PFSK-1 (cell line): Measurements from ENCODE around the gene TRIM31.

Experiments
- FOXP2 ChIP-seq: optimal IDR thresholded peaks from 2 replicates; pipeline ENCODE3; 2011; ENCODE audit warnings: borderline replicate concordance, control low read depth, inconsistent platforms; ENCODE audit not compliant: insufficient read depth; ENCODE audit errors: extremely low read length, extremely low read depth
- POLR2AphosphoS5 ChIP-seq: IDR thresholded peaks from 2 replicates; pipeline ENCODE4 v1.6.1; 2012; ENCODE audit warnings: low read depth, mild to moderate bottlenecking, control low read depth, low read length, moderate library complexity
- SIN3A ChIP-seq: IDR thresholded peaks from 2 replicates; pipeline ENCODE4 v1.6.1; 2012; ENCODE audit warnings: mild to moderate bottlenecking, low read length, moderate library complexity, borderline replicate concordance; ENCODE audit not compliant: insufficient read depth
- TAF1 ChIP-seq: IDR thresholded peaks from 2 replicates; pipeline ENCODE4 v1.6.1; 2012; ENCODE audit warnings: low read length, control low read depth, borderline replicate concordance; ENCODE audit not compliant: insufficient read depth
- TF ChIP-seq, protein P1 (sequence below), 2 experiments: IDR thresholded peaks; 2 replicates each; pipeline versions ENCODE4 v1.6.1 to v1.8.0; 2011 to 2012; ENCODE audit warnings: low read depth in 2 of 2, low read length in 2 of 2, control low read depth in 1 of 2, inconsistent platforms in 1 of 2, mild to moderate bottlenecking in 1 of 2, moderate library complexity in 1 of 2; ENCODE audit not compliant: insufficient read depth in 1 of 2

The TRIM31 gene

DNA sequence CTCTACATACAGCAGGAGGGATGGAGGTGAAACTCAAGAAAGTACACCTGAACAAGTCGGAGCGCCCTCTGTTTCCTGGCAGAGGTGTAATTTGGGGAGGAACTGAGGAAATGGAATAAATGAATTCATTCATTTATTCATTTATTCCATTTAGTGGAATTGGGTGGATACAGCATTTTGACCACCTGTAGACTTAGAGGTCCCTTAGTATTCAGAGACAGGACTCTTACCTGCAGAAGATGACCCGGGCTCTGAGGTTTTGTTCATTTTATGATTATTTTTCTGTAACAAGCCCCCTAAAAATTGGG is 9.1 kb downstream of the TRIM31 start:
- TF ChIP-seq FOXP2 (no peak), TAF1 (no peak), SIN3A (no peak), POLR2AphosphoS5 (no peak)
- TF ChIP-seq, protein P1, sequence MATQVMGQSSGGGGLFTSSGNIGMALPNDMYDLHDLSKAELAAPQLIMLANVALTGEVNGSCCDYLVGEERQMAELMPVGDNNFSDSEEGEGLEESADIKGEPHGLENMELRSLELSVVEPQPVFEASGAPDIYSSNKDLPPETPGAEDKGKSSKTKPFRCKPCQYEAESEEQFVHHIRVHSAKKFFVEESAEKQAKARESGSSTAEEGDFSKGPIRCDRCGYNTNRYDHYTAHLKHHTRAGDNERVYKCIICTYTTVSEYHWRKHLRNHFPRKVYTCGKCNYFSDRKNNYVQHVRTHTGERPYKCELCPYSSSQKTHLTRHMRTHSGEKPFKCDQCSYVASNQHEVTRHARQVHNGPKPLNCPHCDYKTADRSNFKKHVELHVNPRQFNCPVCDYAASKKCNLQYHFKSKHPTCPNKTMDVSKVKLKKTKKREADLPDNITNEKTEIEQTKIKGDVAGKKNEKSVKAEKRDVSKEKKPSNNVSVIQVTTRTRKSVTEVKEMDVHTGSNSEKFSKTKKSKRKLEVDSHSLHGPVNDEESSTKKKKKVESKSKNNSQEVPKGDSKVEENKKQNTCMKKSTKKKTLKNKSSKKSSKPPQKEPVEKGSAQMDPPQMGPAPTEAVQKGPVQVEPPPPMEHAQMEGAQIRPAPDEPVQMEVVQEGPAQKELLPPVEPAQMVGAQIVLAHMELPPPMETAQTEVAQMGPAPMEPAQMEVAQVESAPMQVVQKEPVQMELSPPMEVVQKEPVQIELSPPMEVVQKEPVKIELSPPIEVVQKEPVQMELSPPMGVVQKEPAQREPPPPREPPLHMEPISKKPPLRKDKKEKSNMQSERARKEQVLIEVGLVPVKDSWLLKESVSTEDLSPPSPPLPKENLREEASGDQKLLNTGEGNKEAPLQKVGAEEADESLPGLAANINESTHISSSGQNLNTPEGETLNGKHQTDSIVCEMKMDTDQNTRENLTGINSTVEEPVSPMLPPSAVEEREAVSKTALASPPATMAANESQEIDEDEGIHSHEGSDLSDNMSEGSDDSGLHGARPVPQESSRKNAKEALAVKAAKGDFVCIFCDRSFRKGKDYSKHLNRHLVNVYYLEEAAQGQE (IDR thresholded peaks at IDR 0.05; ENCODE audit: insufficient read depth in 1 of 2, low read depth in 2 of 2, low read length in 2 of 2), result no peak

GRCh38 chr6:30102970-30103871 is 9.7 kb downstream of the TRIM31 start:
- TF ChIP-seq TAF1, result no peak
- peak; percentile 69 for TF ChIP-seq FOXP2

- no peak for TF ChIP-seq POLR2AphosphoS5
- no peak for TF ChIP-seq TAF1
- TF ChIP-seq, protein P1 (IDR thresholded peaks at IDR 0.05; ENCODE audit: insufficient read depth in 1 of 2, low read depth in 2 of 2, low read length in 2 of 2), result no peak
- TF ChIP-seq SIN3A, result no peak
- TF ChIP-seq FOXP2, result no peak
Observed at GRCh38 chr6:30102414-30102969, 10.4 kb downstream of the TRIM31 start.

DNA sequence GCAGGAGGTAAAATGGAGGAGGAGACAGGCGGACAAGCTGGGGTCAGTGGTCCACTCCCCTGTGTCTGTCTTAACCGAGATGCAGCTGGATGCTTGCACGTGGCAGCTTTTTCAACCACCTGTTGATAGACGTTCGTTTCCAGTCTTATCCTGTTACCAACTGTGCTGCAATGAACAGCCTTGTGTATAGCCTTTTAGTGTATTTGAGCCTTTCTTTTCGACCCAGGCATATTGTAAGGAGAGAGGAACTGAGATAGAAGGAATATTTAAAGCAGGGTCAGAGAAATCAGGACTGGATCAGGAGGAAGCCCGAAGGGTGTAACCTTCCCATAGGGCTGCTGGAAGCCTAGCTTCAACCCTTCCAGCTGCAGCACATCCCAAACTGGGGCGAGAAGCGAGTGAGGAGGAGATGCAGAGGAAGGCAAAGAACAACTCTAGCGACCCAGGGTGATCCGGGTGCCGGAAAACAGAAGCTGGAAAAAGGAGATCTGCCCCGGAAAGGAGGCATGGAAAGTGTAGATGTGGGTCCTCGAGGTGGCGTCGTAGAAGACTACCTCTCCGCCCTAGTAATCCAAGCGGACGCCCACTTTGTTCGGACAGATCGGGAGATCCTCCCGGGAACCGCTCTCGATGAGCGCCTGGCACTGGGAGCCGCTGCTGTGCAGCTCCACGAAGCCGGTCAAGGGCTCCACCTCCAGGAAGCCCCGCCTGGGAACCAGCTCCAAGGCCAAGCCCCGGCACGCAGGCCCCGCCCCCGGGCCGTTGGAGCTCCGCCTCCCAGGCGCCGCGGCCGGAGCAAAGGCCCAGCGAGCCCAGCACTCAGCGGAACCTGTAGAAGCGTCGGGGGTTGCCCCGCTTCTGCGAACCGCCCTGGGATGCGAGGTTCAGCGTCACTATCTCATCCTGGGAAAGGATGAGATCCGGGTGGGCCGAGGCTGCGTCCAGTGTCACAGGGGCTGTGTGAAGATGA is 11.2 kb downstream of the TRIM31 start:
- TF ChIP-seq SIN3A, result no peak
- TF ChIP-seq, protein P1 (IDR thresholded peaks at IDR 0.05; ENCODE audit: insufficient read depth in 1 of 2, low read depth in 2 of 2, low read length in 2 of 2), result no peak
- no peak for TF ChIP-seq FOXP2
- TF ChIP-seq POLR2AphosphoS5, result peak; percentile 86

- TF ChIP-seq, protein P1 (IDR thresholded peaks at IDR 0.05; ENCODE audit: insufficient read depth in 1 of 2, low read depth in 2 of 2, low read length in 2 of 2), result no peak
- no peak for TF ChIP-seq TAF1
- no peak for TF ChIP-seq FOXP2
- no peak for TF ChIP-seq SIN3A
- TF ChIP-seq POLR2AphosphoS5, result no peak
Observed at GRCh38 chr6:30100585-30101443, 12.1 kb downstream of the TRIM31 start.
